Liver (tissue), 3 donors: ENCODE results near the gene CACNG8.

Experiments
- ATF3 ChIP-seq: IDR thresholded peaks from 2 replicates; pipeline ENCODE4 v1.6.1; 2016; ENCODE audit warnings: antibody characterized with exemption
- EGR1 ChIP-seq, 2 donors: IDR thresholded peaks; 2 replicates each; pipeline ENCODE4 v1.6.1; 2016 to 2018; ENCODE audit warnings: antibody characterized with exemption in 2 of 2, low read depth in 2 of 2
- FOXA1 ChIP-seq: IDR thresholded peaks from 2 replicates; pipeline ENCODE4 v1.6.1; 2016; ENCODE audit warnings: antibody characterized with exemption
- JUND ChIP-seq, 2 donors: IDR thresholded peaks; 2 replicates each; pipeline ENCODE4 v1.6.1; 2016; ENCODE audit warnings: antibody characterized with exemption in 2 of 2
- MAX ChIP-seq: IDR thresholded peaks from 2 replicates; pipeline ENCODE4 v1.6.1; 2016; ENCODE audit warnings: antibody characterized with exemption
- REST ChIP-seq: IDR thresholded peaks from 2 replicates; pipeline ENCODE4 v1.6.1; 2016; ENCODE audit warnings: antibody characterized with exemption, mild to moderate bottlenecking
- RXRA ChIP-seq, 2 donors: IDR thresholded peaks; 2 replicates each; pipeline ENCODE4 v1.6.1; 2017 to 2018; ENCODE audit warnings: antibody characterized with exemption in 2 of 2, mild to moderate bottlenecking in 1 of 2
- SP1 ChIP-seq: IDR thresholded peaks from 2 replicates; pipeline ENCODE4 v1.6.1; 2018; ENCODE audit warnings: antibody characterized with exemption, mild to moderate bottlenecking
- TAF1 ChIP-seq: conservative IDR thresholded peaks from 2 replicates; pipeline ENCODE4 v1.6.1; 2016; ENCODE audit warnings: antibody characterized with exemption, mild to moderate bottlenecking
- TF ChIP-seq, protein P1 (sequence below): fragments of 150-350 bp; IDR thresholded peaks from 2 replicates; pipeline ENCODE4 v1.5.1; 2017; ENCODE audit warnings: improper control_type of control experiment, low read depth, low read length; ENCODE audit not compliant: missing input control
- donor health status: healthy.
- donor health status: healthy.

DNA sequence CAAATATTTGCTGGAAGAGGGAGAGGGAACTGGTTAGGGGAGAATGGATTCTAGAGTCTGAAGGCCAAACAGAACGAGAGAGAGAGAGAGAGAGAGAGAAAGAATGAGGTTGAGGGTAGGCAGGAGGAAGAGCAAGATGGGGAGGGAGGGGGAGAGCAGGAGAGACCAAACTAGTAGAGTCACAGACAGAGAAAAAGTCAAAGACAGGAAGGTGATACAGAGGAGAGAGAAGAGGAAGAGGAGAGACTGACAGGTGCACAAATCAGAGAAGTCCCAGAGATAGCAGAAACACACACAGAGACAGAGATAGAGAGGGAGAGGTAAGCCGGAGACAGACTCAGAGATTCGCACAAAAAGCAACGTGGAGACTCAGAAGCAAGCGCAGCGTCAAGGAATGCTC, 23.1 kb downstream of the CACNG8 start:
- TF ChIP-seq JUND (IDR thresholded peaks at IDR 0.05) (no peak), RXRA (IDR thresholded peaks at IDR 0.05) (no peak), MAX (no peak), SP1 (no peak), REST (no peak), FOXA1 (no peak), TAF1 (no peak), EGR1 (IDR thresholded peaks at IDR 0.05; ENCODE audit: low read depth in 2 of 2) (no peak), ATF3 (no peak)
- TF ChIP-seq, protein P1, sequence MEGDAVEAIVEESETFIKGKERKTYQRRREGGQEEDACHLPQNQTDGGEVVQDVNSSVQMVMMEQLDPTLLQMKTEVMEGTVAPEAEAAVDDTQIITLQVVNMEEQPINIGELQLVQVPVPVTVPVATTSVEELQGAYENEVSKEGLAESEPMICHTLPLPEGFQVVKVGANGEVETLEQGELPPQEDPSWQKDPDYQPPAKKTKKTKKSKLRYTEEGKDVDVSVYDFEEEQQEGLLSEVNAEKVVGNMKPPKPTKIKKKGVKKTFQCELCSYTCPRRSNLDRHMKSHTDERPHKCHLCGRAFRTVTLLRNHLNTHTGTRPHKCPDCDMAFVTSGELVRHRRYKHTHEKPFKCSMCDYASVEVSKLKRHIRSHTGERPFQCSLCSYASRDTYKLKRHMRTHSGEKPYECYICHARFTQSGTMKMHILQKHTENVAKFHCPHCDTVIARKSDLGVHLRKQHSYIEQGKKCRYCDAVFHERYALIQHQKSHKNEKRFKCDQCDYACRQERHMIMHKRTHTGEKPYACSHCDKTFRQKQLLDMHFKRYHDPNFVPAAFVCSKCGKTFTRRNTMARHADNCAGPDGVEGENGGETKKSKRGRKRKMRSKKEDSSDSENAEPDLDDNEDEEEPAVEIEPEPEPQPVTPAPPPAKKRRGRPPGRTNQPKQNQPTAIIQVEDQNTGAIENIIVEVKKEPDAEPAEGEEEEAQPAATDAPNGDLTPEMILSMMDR: no peak
